ENCODE results near the gene KISS1R.
"Not testable (repeated sequence)": the region's sequence is repeated elsewhere in the genome, so short reads cannot be mapped to it uniquely, and the experiment has no call there.

Gene KISS1R

DNA sequence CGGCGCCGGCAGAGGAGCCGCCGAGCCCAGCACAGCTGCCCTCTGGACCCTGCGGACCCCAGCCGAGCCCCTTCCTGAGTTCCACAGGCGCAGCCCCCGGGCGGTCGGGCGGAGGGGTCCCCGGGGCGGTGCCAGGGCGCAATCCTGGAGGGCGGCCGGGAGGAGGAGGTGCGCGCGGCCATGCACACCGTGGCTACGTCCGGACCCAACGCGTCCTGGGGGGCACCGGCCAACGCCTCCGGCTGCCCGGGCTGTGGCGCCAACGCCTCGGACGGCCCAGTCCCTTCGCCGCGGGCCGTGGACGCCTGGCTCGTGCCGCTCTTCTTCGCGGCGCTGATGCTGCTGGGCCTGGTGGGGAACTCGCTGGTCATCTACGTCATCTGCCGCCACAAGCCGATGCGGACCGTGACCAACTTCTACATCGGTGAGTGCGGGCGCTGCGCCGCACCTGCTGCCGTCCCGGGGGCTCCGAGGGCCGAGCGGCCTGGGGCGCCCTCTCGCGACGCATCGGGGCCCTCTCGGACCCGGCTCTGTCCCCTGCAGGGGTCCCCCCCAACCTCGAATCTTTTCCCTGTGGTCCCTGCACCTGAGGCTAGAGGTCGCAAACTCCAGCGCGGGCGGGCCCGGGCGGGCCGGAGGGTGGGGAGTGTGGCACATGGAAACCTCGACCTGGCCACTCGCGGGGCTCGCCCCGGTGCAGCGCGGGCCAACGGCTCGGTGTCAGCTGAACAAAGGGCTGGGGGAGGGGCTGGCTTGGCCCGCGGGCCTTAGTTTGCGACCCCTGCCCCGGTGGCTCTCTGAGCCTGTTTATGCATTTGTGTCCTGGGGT is at the start of gene KISS1R:
Gene KISS1R, plus strand, starts transcription at position 11 of the 829 bp plus-strand sequence. Its CDS starts 170 bp downstream, at position 181.
- DNase-seq (ENCODE audit: low spot score) = no peak

GRCh38 chr19:867855-868457 is 49.2 kb upstream of the KISS1R start:
- DNase-seq (ENCODE audit: low spot score) = no peak

- DNase-seq (ENCODE audit: low spot score) = no peak
Measured at GRCh38 chr19:868458-869244, 48.5 kb upstream of the KISS1R start.

DNA sequence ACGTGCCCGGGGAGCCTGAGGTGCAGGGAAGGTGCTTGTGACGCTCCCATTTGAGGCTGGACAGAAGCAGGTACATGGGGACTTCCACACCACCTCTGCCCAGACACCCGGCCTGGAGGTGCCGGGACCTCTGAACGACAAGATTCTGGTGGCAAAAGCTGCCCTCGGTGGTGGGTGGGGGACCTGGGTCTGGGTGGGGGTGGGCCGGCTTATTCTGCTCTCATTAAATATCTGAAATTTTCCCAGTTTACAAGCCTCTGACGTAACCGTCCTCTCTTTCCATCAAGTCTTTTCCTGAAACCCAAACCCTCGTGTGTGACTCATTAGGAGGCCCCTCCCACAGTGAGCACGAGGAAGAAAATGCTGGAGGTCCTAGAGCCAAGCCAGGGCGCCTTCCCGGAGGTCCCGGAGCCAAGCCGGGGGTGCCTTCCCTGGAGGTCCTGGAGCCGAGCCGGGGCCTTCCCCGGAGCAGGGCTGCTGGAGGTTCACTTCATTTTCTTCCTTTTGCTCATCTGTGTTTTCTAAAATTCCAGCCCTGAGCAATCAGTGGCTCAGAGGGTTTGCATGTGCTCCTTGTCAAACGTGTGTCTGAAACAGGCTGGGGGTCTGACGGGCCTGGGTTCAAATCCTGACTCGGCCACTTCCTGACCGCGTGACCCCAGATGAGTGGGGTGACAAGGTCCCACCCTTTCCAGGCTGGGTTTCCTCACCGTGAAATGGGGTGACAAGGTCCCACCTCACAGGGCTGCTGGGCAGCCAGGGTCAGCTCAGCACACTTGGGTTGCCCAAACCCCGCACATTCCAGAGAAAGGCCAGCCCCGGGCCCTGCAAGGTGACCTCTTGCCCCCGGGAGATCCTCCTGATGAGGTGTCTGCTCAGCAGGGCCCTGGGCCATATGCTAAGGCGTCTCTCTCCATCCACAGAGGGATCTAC is 47.6 kb upstream of the KISS1R start:
- DNase-seq (ENCODE audit: low spot score) = peak; percentile 89

GRCh38 chr19:870314-870713 is 46.8 kb upstream of the KISS1R start:
- DNase-seq (ENCODE audit: low spot score) = no peak

GRCh38 chr19:870963-871401 is 46.2 kb upstream of the KISS1R start:
- no peak for DNase-seq (ENCODE audit: low spot score)

DNA sequence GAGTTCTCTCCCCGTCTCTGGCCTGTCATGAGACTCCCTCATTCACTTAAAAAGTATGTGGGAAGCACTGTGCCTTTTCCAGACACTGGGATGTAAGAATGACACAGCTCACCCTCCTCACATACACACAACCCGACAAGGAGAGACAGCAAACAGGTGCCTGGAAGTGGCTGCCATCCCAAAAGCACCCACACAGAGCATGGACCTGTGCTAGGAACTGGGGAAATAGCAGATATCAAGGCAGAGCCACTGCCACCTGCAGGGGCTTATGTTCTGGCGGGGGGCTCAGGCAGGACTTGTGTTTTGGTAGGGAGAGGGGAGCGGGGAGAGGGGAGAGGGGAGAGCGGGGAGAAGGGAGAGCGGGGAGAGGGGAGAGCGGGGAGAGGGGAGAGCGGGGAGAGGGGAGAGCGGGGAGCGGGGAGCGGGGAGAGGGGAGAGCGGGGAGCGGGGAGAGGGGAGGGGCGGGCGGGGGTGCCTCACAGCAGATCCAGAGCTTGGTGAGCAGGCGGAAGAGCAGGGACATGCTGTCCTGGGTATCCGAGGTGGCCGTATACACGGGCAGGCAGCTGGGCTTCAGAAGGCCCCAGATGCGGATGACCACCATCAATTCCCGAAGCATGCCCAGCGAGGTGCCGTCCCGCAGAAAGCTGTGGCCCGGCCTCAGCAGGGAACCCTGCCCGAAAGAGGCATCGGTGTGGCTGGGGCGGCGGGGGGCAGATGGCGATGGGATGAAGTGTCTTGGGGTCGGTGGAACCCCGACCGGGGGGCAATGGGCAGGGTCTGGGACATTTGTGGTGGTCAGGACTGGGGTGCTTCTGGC is 45.5 kb upstream of the KISS1R start:
- no peak for DNase-seq (ENCODE audit: low spot score)

GRCh38 chr19:872266-872951 is 44.7 kb upstream of the KISS1R start:
- peak; percentile 77 for DNase-seq (ENCODE audit: low spot score)

- peak; percentile 55 for DNase-seq (ENCODE audit: low spot score)
Measured at GRCh38 chr19:873084-873483, 44.0 kb upstream of the KISS1R start.

DNA sequence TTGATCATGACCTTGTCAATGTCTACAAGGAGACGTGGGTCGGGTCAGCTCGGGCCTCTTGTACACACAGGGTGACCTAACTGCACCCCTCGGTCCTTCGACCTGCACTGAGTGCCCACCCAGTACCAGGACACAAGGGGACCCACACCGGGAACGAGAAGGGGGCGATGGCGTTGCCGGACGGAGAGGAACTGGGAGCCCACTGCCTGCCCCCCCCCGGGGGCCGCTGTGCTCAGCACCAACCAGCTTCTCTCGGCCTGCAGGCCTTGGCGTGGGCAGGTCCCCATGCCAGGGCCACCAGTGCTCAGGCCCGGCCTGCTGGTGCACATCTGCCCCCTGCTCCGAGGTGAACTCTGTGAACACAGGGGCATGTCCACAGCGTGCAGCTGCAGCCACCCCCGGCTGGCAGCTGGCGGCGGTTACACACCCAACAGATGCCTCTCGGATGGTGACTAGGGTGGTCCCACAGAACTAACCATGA is 43.5 kb upstream of the KISS1R start:
- DNase-seq (ENCODE audit: low spot score) = no peak

GRCh38 chr19:875265-875879 is 41.8 kb upstream of the KISS1R start:
- DNase-seq (ENCODE audit: low spot score) = no peak

- DNase-seq (ENCODE audit: low spot score) = no peak
Measured at GRCh38 chr19:876089-876488, 41.0 kb upstream of the KISS1R start.

- no peak for DNase-seq (ENCODE audit: low spot score)
Measured at GRCh38 chr19:876780-877314, 40.3 kb upstream of the KISS1R start.

DNA sequence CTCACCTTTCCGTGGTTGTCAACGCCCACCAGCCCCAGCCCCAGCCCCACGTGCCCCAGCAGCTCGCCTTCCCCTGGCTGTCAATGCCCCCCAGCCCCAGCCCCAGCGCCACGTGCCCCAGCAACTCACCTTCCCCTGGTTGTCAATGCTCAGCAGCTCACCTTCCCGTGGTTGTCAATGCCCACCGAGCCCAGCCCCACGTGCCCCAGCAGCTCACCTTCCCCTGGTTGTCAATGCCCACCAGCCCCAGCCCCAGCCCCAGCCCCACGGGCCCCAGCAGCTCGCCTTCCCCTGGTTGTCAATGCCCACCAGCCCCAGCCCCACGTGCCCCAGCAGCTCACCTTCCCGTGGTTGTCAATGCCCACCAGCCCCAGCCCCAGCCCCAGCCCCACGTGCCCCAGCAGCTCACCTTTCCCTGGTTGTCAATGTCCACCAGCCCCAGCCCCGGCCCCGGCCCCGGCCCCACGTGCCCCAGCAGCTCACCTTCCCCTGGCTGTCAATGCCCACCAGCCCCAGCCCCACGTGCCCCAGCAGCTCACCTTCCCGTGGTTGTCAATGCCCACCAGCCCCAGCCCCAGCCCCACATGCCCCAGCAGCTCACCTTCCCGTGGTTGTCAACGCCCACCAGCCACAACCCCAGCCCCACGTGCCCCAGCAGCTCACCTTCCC is 39.0 kb upstream of the KISS1R start:
- not testable (repeated sequence) for DNase-seq (ENCODE audit: low spot score)

DNA sequence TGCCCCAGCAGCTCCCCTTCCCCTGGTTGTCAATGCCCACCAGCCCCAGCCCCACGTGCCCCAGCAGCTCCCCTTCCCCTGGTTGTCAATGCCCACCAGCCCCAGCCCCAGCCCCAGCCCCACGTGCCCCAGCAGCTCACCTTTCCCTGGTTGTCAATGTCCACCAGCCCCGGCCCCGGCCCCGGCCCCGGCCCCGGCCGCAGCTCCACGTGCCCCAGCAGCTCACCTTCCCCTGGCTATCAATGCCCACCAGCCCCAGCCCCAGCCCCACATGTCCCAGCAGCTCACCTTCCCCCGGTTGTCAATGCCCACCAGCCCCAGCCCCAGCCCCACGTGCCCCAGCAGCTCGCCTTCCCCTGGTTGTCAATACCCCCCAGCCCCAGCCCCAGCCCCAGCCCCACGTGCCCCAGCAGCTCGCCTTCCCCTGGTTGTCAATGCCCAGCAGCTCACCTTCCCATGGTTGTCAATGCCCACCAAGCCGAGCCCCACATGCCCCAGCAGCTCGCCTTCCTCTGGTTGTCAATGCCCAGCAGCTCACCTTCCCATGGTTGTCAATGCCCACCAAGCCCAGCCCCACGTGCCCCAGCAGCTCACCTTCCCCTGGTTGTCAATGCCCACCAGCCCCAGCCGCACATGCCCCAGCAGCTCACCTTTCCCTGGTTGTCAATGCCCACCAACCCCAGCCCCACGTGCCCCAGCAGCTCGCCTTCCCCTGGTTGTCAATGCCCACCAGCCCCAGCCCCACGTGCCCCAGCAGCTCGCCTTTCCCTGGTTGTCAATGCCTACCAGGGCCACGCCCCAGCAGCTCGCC is 38.2 kb upstream of the KISS1R start:
- not testable (repeated sequence) for DNase-seq (ENCODE audit: low spot score)

- DNase-seq (ENCODE audit: low spot score) = no peak
Measured at GRCh38 chr19:879711-880438, 37.3 kb upstream of the KISS1R start.

Measured in AG20443 (cell line).